GM23338 (cell line): ENCODE data around the gene UTS2R. TPM values are rescaled to one million over a fixed set of nuclear protein-coding genes. Genes with fewer than 3 reads are reported as not detected.
A peak's percentile ranks its signal among the peaks of the same experiment; 100 is the strongest.

Experiments
- ATAC-seq: fragments of 200-7000 bp; cut with Tn5 transposase; 3 replicates; pipeline ENCODE4 v1.9.1; 2020
- DNase-seq: peaks from one replicate; pipeline ENCODE4 v3.0.0-alpha.2; 2015; ENCODE audit warnings: low spot score
- H2AFZ ChIP-seq: fragments of 200-600 bp; sonication (generic); 2 replicates; pipeline ENCODE4 v1.8.0; 2016; ENCODE audit warnings: antibody characterized with exemption, mild to moderate bottlenecking, moderate library complexity
- H3F3A ChIP-seq: fragments of 200-600 bp; sonication (generic); replicated peaks from 2 replicates; pipeline ENCODE4 v1.8.0; 2017; ENCODE audit warnings: antibody characterized with exemption, mixed run types, low read depth
- H3K27ac ChIP-seq: fragments of 200-600 bp; sonication (generic); 2 replicates; pipeline ENCODE4 v1.6.1; 2016; ENCODE audit warnings: low read depth
- H3K27me3 ChIP-seq: fragments of 200-600 bp; sonication (generic); 2 replicates; pipeline ENCODE4 v1.8.0; 2016; ENCODE audit warnings: mild to moderate bottlenecking, mixed run types, moderate library complexity; ENCODE audit not compliant: insufficient read depth
- H3K36me3 ChIP-seq: fragments of 200-600 bp; sonication (generic); 2 replicates; pipeline ENCODE4 v1.8.0; 2016; ENCODE audit warnings: mild to moderate bottlenecking; ENCODE audit not compliant: insufficient read depth
- H3K4me1 ChIP-seq: fragments of 200-600 bp; sonication (generic); 2 replicates; pipeline ENCODE4 v1.8.0; 2016; ENCODE audit warnings: mild to moderate bottlenecking, moderate library complexity; ENCODE audit not compliant: insufficient read depth
- H3K4me2 ChIP-seq: fragments of 200-600 bp; sonication (generic); 2 replicates; pipeline ENCODE4 v1.7.1; 2017; ENCODE audit warnings: mixed run types
- H3K4me3 ChIP-seq: fragments of 200-600 bp; sonication (generic); 2 replicates; pipeline ENCODE4 v1.6.1; 2016; ENCODE audit warnings: mixed run types
- H3K79me2 ChIP-seq: fragments of 200-600 bp; sonication (generic); replicated peaks from 2 replicates; pipeline ENCODE4 v1.8.0; 2017; ENCODE audit warnings: mild to moderate bottlenecking; ENCODE audit not compliant: insufficient read depth
- H3K9me2 ChIP-seq: fragments of 200-600 bp; sonication (generic); 2 replicates; pipeline ENCODE4 v1.8.0; 2017; ENCODE audit not compliant: insufficient read depth
- H4K20me1 ChIP-seq: fragments of 200-600 bp; sonication (generic); replicated peaks from 2 replicates; pipeline ENCODE4 v1.8.0; 2017; ENCODE audit warnings: mild to moderate bottlenecking; ENCODE audit not compliant: insufficient read depth
- H3K27ac Mint-ChIP-seq: 2 replicates; pipeline ENCODE4 v1.8.0; 2020; ENCODE audit warnings: inconsistent platforms, mild to moderate bottlenecking, moderate library complexity, mixed read lengths
- H3K27me3 Mint-ChIP-seq: 3 replicates; pipeline ENCODE4 v1.8.0; 2022; ENCODE audit warnings: low read depth, mild to moderate bottlenecking, moderate library complexity, mixed read lengths, inconsistent platforms; ENCODE audit not compliant: insufficient read depth, poor library complexity
- H3K36me3 Mint-ChIP-seq: 3 replicates; pipeline ENCODE4 v1.8.0; 2021; ENCODE audit warnings: low read depth, mild to moderate bottlenecking, inconsistent platforms, moderate library complexity, mixed read lengths
- H3K4me1 Mint-ChIP-seq: 3 replicates; pipeline ENCODE4 v1.8.0; 2020; ENCODE audit warnings: mild to moderate bottlenecking, inconsistent platforms, mixed read lengths
- H3K4me3 Mint-ChIP-seq: 3 replicates; pipeline ENCODE4 v1.8.0; 2021; ENCODE audit warnings: moderate library complexity, mild to moderate bottlenecking, inconsistent platforms, mixed read lengths
- H3K9me3 Mint-ChIP-seq: 3 replicates; pipeline ENCODE4 v1.8.0; 2020; ENCODE audit warnings: moderate library complexity, mild to moderate bottlenecking, inconsistent platforms, mixed read lengths
- CREB1 ChIP-seq: fragments of 250-450 bp; sonication (Bioruptor Pico); IDR thresholded peaks from 2 replicates; pipeline ENCODE4 v1.5.0; 2020; ENCODE audit warnings: low read depth, mild to moderate bottlenecking, moderate library complexity
- CTCF ChIP-seq, 2 experiments: fragments of 200-600 bp in 1 of 2; sonication (generic) in 1 of 2; conservative IDR thresholded peaks; 2 replicates each; pipeline versions ENCODE4 v1.5.1 to v1.6.1; 2016 to 2017; ENCODE audit warnings: antibody characterized with exemption in 2 of 2, low read depth in 2 of 2, mild to moderate bottlenecking in 2 of 2, moderate library complexity in 1 of 2
- ETS1 ChIP-seq: IDR thresholded peaks from 2 replicates; pipeline ENCODE4 v1.6.1; 2016; ENCODE audit warnings: antibody characterized with exemption
- EZH2phosphoT487 ChIP-seq: fragments of 200-600 bp; sonication (generic); IDR thresholded peaks from one replicate; pipeline ENCODE4 v1.8.1; 2018; ENCODE audit warnings: antibody characterized with exemption; ENCODE audit not compliant: unreplicated experiment
- NANOG ChIP-seq: IDR thresholded peaks from 2 replicates; pipeline ENCODE4 v1.6.1; 2016; ENCODE audit warnings: antibody characterized with exemption, borderline replicate concordance
- POLR2AphosphoS5 ChIP-seq: IDR thresholded peaks from 2 replicates; pipeline ENCODE4 v1.6.1; 2016; ENCODE audit warnings: antibody characterized with exemption, low read depth
- REST ChIP-seq: IDR thresholded peaks from one replicate; pipeline ENCODE4 v1.6.1; 2018; ENCODE audit warnings: antibody characterized with exemption; ENCODE audit not compliant: unreplicated experiment
- STAT1 ChIP-seq: IDR thresholded peaks from one replicate; pipeline ENCODE4 v1.6.1; 2016; ENCODE audit warnings: antibody characterized with exemption; ENCODE audit not compliant: unreplicated experiment
- ZNF114 ChIP-seq: fragments of 250-450 bp; sonication (Bioruptor Pico); IDR thresholded peaks from 2 replicates; pipeline ENCODE4 v1.5.0; 2020; ENCODE audit warnings: mild to moderate bottlenecking, moderate library complexity
- ZNF331 ChIP-seq: fragments of 250-450 bp; sonication (Bioruptor Pico); IDR thresholded peaks from 2 replicates; pipeline ENCODE4 v1.5.0; 2020; ENCODE audit warnings: low read depth, mild to moderate bottlenecking, moderate library complexity
- ZNF462 ChIP-seq: fragments of 250-450 bp; sonication (Bioruptor Pico); IDR thresholded peaks from 2 replicates; pipeline ENCODE4 v1.5.0; 2020; ENCODE audit warnings: mild to moderate bottlenecking, moderate library complexity
- polyA plus RNA-seq: library from polyadenylated mRNA; unstranded; fragments of >200 nt; fragmentation: Nextera tagmentation; extraction: Ambion mirVana; gene quantifications from 2 replicates; pipeline ENCODE4 v1.2.1, GENCODE V29; 2016
- total RNA-seq: library from RNA; depleted of rRNA; stranded (reverse); fragments of >200 nt; shearing (Covaris generic); gene quantifications from 2 replicates; pipeline ENCODE4 v1.2.3, GENCODE V29; 2014

UTS2R gene
- total and polyA plus RNA-seq, 2 experiments from 2014 or later: 0.49 TPM; not detected in 1

- no peak overlapping the region for H3K27ac ChIP-seq
- H3K4me1 ChIP-seq: no peaks in the 10 kb centered on the region; the same call in 1 of the 2 replicates
- H3K36me3 ChIP-seq: no peaks in the 10 kb centered on the region
- DNase-seq: no peak
- H3K36me3 Mint-ChIP-seq: no peaks in the 10 kb centered on the region
- peaks cover 43% of the 10 kb centered on the region for H3K27me3 Mint-ChIP-seq
- ATAC-seq: peak; percentile 15; the same call in 2 of the 3 replicates
- H3K79me2 ChIP-seq: no peaks in the 10 kb centered on the region
- no peaks in the 10 kb centered on the region for H3K9me2 ChIP-seq
- H3K4me3 Mint-ChIP-seq: no peak overlapping the region
- H3K4me1 Mint-ChIP-seq: no peaks in the 10 kb centered on the region; the same call in 2 of the 3 replicates
- H3K27ac Mint-ChIP-seq: no peak overlapping the region
- H3K9me3 Mint-ChIP-seq: no peaks in the 10 kb centered on the region
- TF ChIP-seq CTCF (conservative IDR thresholded peaks at IDR 0.05; ENCODE audit: low read depth in 2 of 2) (no peak), ZNF114 (CRISPR knock-in tag) (no peak), ZNF462 (CRISPR knock-in tag) (no peak), ETS1 (no peak), EZH2phosphoT487 (no peak), REST (no peak), CREB1 (CRISPR knock-in tag) (no peak), ZNF331 (CRISPR knock-in tag) (no peak), NANOG (no peak), POLR2AphosphoS5 (no peak), STAT1 (no peak)
- no peaks in the 10 kb centered on the region for H3F3A ChIP-seq
- H3K4me2 ChIP-seq: peak overlapping the region; percentile 32; the same call in 1 of the 2 replicates
- H3K27me3 ChIP-seq: peaks cover 47% of the 10 kb centered on the region
- peak overlapping the region; percentile 66; the same call in 1 of the 2 replicates for H2AFZ ChIP-seq
- H3K4me3 ChIP-seq: no peak overlapping the region
- H4K20me1 ChIP-seq: no peaks in the 10 kb centered on the region
These were observed 3.9 kb downstream of the UTS2R start for GRCh38 chr17:82375359-82376041.
